IMR-90 (cell line): Measurements from ENCODE around the gene FCMR. TPM values are rescaled to one million over a fixed set of nuclear protein-coding genes. Genes with fewer than 3 reads are reported as not detected.
A peak's percentile ranks its signal among the peaks of the same experiment; 100 is the strongest.

Experiments
- ATAC-seq: fragments of 200-7000 bp; cut with Tn5 transposase; 2 replicates; pipeline ENCODE4 v1.9.1; 2020; ENCODE audit warnings: low read depth, mild to moderate bottlenecking, moderate library complexity
- BruUV-seq: library from RNA; stranded (reverse); fragments of 400-500 nt; replicated peaks from 2 replicates; lab custom pipeline; 2021; lab: Mats Ljungman, UMichigan
- CTCF ChIA-PET: fragments of 300-600 bp; formaldehyde crosslinking; extraction: SDS; loops from one replicate; lab custom pipeline; 2021; ENCODE audit warnings: antibody characterized with exemption; lab: Yijun Ruan, JAX
- POLR2A ChIA-PET: fragments of 300-600 bp; sonication (Branson Sonifier 250); formaldehyde crosslinking; loops from one replicate; lab custom pipeline; 2022; ENCODE audit warnings: antibody characterized with exemption; ENCODE audit not compliant: unreplicated experiment; lab: Charles Lee
- DNase-seq: peaks from one replicate; pipeline ENCODE4 v3.0.0; 2013
- H2AFZ ChIP-seq: replicated peaks from 2 replicates; pipeline ENCODE3; 2013; ENCODE audit warnings: low read length, mild to moderate bottlenecking; ENCODE audit not compliant: poor library complexity
- H2AK5ac ChIP-seq: 2 replicates; pipeline ENCODE4 v1.6.1; 2013; ENCODE audit warnings: low read depth, low read length, inconsistent platforms
- H2AK9ac ChIP-seq: replicated peaks from 2 replicates; pipeline ENCODE3; 2013; ENCODE audit warnings: mild to moderate bottlenecking, low read depth, low read length, moderate library complexity; ENCODE audit not compliant: poor library complexity
- H2BK120ac ChIP-seq: 2 replicates; pipeline ENCODE4 v1.6.1; 2013; ENCODE audit warnings: low read depth, low read length, inconsistent platforms
- H2BK15ac ChIP-seq: 3 replicates; pipeline ENCODE4 v1.6.1; 2013; ENCODE audit warnings: low read depth, low read length, inconsistent platforms
- H2BK20ac ChIP-seq: 2 replicates; pipeline ENCODE4 v1.6.1; 2013; ENCODE audit warnings: low read depth, mild to moderate bottlenecking, inconsistent platforms, low read length, moderate library complexity
- H2BK5ac ChIP-seq: 2 replicates; pipeline ENCODE4 v1.6.1; 2013; ENCODE audit warnings: mild to moderate bottlenecking, low read depth, low read length, inconsistent platforms; ENCODE audit not compliant: poor library complexity, severe bottlenecking
- H3K14ac ChIP-seq: replicated peaks from 2 replicates; pipeline ENCODE4 v1.6.1; 2013; ENCODE audit warnings: low read depth, low read length, inconsistent platforms
- H3K18ac ChIP-seq: 2 replicates; pipeline ENCODE4 v1.6.1; 2013; ENCODE audit warnings: low read depth, low read length, control low read depth
- H3K23ac ChIP-seq: 2 replicates; pipeline ENCODE4 v1.6.1; 2013; ENCODE audit warnings: low read depth, low read length, inconsistent platforms
- H3K27ac ChIP-seq: 2 replicates; pipeline ENCODE4 v1.5.1; 2013; ENCODE audit warnings: mild to moderate bottlenecking, control low read depth, low read length; ENCODE audit not compliant: insufficient read depth
- H3K27me3 ChIP-seq: 2 replicates; pipeline ENCODE4 v1.6.1; 2013; ENCODE audit warnings: low read length; ENCODE audit not compliant: control insufficient read depth, insufficient read depth
- H3K36me3 ChIP-seq: 2 replicates; pipeline ENCODE4 v1.6.1; 2013; ENCODE audit warnings: low read length, mixed read lengths; ENCODE audit not compliant: control insufficient read depth, insufficient read depth
- H3K4ac ChIP-seq: 2 replicates; pipeline ENCODE4 v1.6.1; 2013; ENCODE audit warnings: low read depth, low read length, inconsistent platforms
- H3K4me1 ChIP-seq: 2 replicates; pipeline ENCODE4 v1.6.1; 2013; ENCODE audit warnings: low read length, mixed read lengths; ENCODE audit not compliant: control insufficient read depth, insufficient read depth
- H3K4me2 ChIP-seq: 2 replicates; pipeline ENCODE4 v1.6.1; 2013; ENCODE audit warnings: low read depth, mild to moderate bottlenecking, control low read depth, low read length, moderate library complexity
- H3K4me3 ChIP-seq: 2 replicates; pipeline ENCODE4 v1.5.1; 2013; ENCODE audit warnings: low read depth, mild to moderate bottlenecking, control low read depth, low read length, moderate library complexity; ENCODE audit not compliant: insufficient read depth
- H3K56ac ChIP-seq: 2 replicates; pipeline ENCODE4 v1.6.1; 2013; ENCODE audit warnings: low read length, inconsistent platforms; ENCODE audit not compliant: insufficient read depth; ENCODE audit errors: extremely low read depth
- H3K79me1 ChIP-seq, 2 experiments: 2 replicates each; pipeline ENCODE4 v1.6.1; 2013; ENCODE audit warnings: low read length in 2 of 2, inconsistent platforms in 1 of 2, low read depth in 1 of 2
- H3K9ac ChIP-seq: 2 replicates; pipeline ENCODE4 v1.6.1; 2013; ENCODE audit warnings: low read depth, low read length, control low read depth
- H3K9me1 ChIP-seq: 2 replicates; pipeline ENCODE4 v1.6.1; 2013; ENCODE audit warnings: low read length, inconsistent platforms; ENCODE audit not compliant: insufficient read depth
- H3K9me3 ChIP-seq: 2 replicates; pipeline ENCODE4 v1.6.1; 2013; ENCODE audit warnings: low read length; ENCODE audit not compliant: control insufficient read depth, insufficient read depth
- H4K20me1 ChIP-seq: 2 replicates; pipeline ENCODE4 v1.6.1; 2013; ENCODE audit warnings: low read length, inconsistent platforms; ENCODE audit not compliant: insufficient read depth
- H4K5ac ChIP-seq: 2 replicates; pipeline ENCODE4 v1.6.1; 2013; ENCODE audit warnings: mild to moderate bottlenecking, low read depth, low read length, control low read depth
- H4K8ac ChIP-seq, 2 experiments: 2 replicates each; pipeline ENCODE4 v1.6.1; 2013; ENCODE audit warnings: low read depth in 2 of 2, low read length in 2 of 2, control low read depth in 1 of 2, inconsistent platforms in 1 of 2
- H4K91ac ChIP-seq: 2 replicates; pipeline ENCODE4 v1.6.1; 2013; ENCODE audit warnings: low read depth, low read length, inconsistent platforms; ENCODE audit not compliant: insufficient read depth
- CTCF ChIP-seq: conservative IDR thresholded peaks from 2 replicates; pipeline ENCODE4 v1.5.1; 2012; ENCODE audit warnings: mild to moderate bottlenecking, low read depth, low read length, improper control_type of control experiment
- ELK1 ChIP-seq: fragments of 150-350 bp; IDR thresholded peaks from 2 replicates; pipeline ENCODE4 v1.6.1; 2016; ENCODE audit warnings: low read depth, mild to moderate bottlenecking, low read length, moderate library complexity, borderline replicate concordance
- FOS ChIP-seq: fragments of 150-350 bp; IDR thresholded peaks from 2 replicates; pipeline ENCODE4 v1.6.1; 2016; ENCODE audit warnings: low read depth, low read length
- MXI1 ChIP-seq: IDR thresholded peaks from 2 replicates; pipeline ENCODE4 v1.6.1; 2012; ENCODE audit warnings: low read depth, mild to moderate bottlenecking, low read length, moderate library complexity, borderline replicate concordance
- RAD21 ChIP-seq: IDR thresholded peaks from 2 replicates; pipeline ENCODE4 v1.6.1; 2012; ENCODE audit warnings: low read length, improper control_type of control experiment
- RCOR1 ChIP-seq: IDR thresholded peaks from 2 replicates; pipeline ENCODE4 v1.6.1; 2012; ENCODE audit warnings: mild to moderate bottlenecking, low read length, improper control_type of control experiment; ENCODE audit not compliant: insufficient replicate concordance
- RFX5 ChIP-seq: IDR thresholded peaks from 2 replicates; pipeline ENCODE4 v1.8.0; 2012; ENCODE audit warnings: low read depth, mild to moderate bottlenecking, low read length, moderate library complexity
- SMC3 ChIP-seq: fragments of 150-350 bp; IDR thresholded peaks from 2 replicates; pipeline ENCODE4 v1.6.1; 2016; ENCODE audit warnings: low read depth, mild to moderate bottlenecking, antibody characterized with exemption, low read length, moderate library complexity
- USF2 ChIP-seq: fragments of 150-350 bp; IDR thresholded peaks from 2 replicates; pipeline ENCODE4 v1.6.1; 2017; ENCODE audit warnings: mild to moderate bottlenecking, antibody characterized with exemption, low read length, low read depth
- WGBS, 2 experiments: methylation state at CpG; one replicate each; pipeline versions ENCODE4 v1.1.5 to v1.1.7; 2013; ENCODE audit warnings: missing lambda C conversion rate in 2 of 2; ENCODE audit not compliant: insufficient read length in 1 of 2; ENCODE audit errors: extremely low coverage in 2 of 2; 5-methylcytosine and 5-hydroxymethylcytosine counted together
- dilution Hi-C: fragments of 300-500 bp; cut with HindIII; formaldehyde crosslinking; loops from one replicate; pipeline ENCODE4 v1.14.3; 2018; ENCODE audit warnings: low sequenced_read_pairs; ENCODE audit not compliant: unreplicated experiment
- in situ Hi-C: fragments of 300-500 bp; cut with MboI; formaldehyde crosslinking; loops from 3 replicates; pipeline ENCODE4 v1.14.3; 2019; ENCODE audit warnings: low sequenced_read_pairs, inconsistent platforms, mixed read lengths
- intact Hi-C: fragments of 100-400 bp; cut with micrococcal nuclease; formaldehyde crosslinking; loops from 2 replicates; pipeline ENCODE4 v1.10.0; 2022
- polyA plus RNA-seq, 3 experiments: library from polyadenylated mRNA; depleted of rRNA; stranded (reverse); fragments of >200 nt; gene quantifications; 2 replicates each; pipeline ENCODE4 v1.2.3, GENCODE V29; 2012; ENCODE audit warnings: low replicate concordance in 1 of 3
- total RNA-seq: library from RNA; depleted of rRNA; stranded (reverse); fragments of >200 nt; gene quantifications from 2 replicates; pipeline ENCODE4 v1.2.3, GENCODE V29; 2012

The FCMR gene
- total and polyA plus RNA-seq, 2 of the 4 experiments (the other 2 are of a cell fraction), result 0.09 TPM; not detected in 1

DNA sequence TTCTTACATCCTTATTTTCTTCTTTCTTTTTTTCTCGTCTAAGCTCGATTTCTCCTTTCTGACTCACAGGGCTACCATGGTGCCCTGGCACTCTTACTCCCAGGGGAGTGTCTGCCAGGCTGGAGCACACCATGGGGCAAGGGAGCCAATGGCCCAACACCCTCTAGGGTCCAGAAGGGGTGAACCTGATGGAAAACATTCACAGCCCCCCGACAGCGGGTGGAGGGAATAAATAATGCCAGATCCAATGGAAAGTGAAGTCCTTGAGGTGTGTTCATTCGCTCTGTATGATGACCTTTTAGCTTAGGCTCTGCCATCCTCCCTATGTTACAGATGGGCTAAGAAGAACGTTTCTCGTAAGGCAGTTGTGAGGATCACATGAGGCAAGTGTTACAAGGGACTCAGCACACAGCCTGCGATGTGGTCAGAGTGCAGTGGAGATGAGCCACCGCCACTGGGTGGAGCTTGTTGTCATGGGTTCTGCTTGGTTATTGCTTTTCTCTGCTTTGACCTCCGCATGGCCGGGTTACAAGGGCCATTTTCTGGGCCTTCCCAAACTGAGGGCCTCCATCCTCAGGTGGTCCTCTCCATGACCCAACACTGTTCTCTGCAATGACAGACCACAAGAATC lies 3.5 kb upstream of the FCMR start:
- Histone ChIP-seq H3K9ac (no peak overlapping the region), H4K5ac (no peak overlapping the region), H2BK15ac (no peak overlapping the region), H2AK9ac (no peak overlapping the region), H2AK5ac (no peak overlapping the region), H3K9me1 (peaks cover 12% of the 10 kb centered on the region), H3K18ac (no peak overlapping the region), H3K9me3 (no peaks in the 10 kb centered on the region), H3K27me3 (peaks cover 6% of the 10 kb centered on the region; the same call in 1 of the 2 replicates), H3K14ac (no peak overlapping the region), H3K4me1 (no peaks in the 10 kb centered on the region; the same call in 1 of the 2 replicates), H2AFZ (peak overlapping the region; percentile 17), H3K79me1 (no peaks in the 10 kb centered on the region; a peak in 1 of 4 replicates), H4K20me1 (no peaks in the 10 kb centered on the region), H3K36me3 (no peaks in the 10 kb centered on the region), H3K4me2 (no peak overlapping the region), H3K23ac (no peak overlapping the region), H3K4me3 (no peak overlapping the region), H3K4ac (no peak overlapping the region), H2BK5ac (no peak overlapping the region), H4K8ac (no peak overlapping the region), H2BK20ac (no peak overlapping the region), H4K91ac (no peak overlapping the region), H3K27ac (no peak overlapping the region), H2BK120ac (no peak overlapping the region), H3K56ac (no peak overlapping the region)
- no peak for TF ChIP-seq RFX5
- TF ChIP-seq RAD21, result no peak
- no peak for TF ChIP-seq MXI1
- no peak for TF ChIP-seq RCOR1
- no peak for TF ChIP-seq FOS
- TF ChIP-seq USF2, result no peak
- TF ChIP-seq CTCF, result no peak
- no peak for TF ChIP-seq ELK1
- TF ChIP-seq SMC3, result no peak
- BruUV-seq, result no TSS peak
- POLR2A ChIA-PET, result no interaction called here
- intact Hi-C loops (no loop called here), in situ Hi-C loops (no loop called here), dilution Hi-C loops (no loop called here)
- DNase-seq, result no peak
- no CpG with 5 or more reads among the region's 11 CpGs for WGBS, 2 experiments
- CTCF ChIA-PET, result no interaction called here
- ATAC-seq, result no peak
